ENCODE results near the gene DDAH1.

The DDAH1 gene

GRCh38 chr1:85397490-85398032, 67.4 kb downstream of the DDAH1 start:
- H3K27me3 Mint-ChIP-seq, result no peaks in the 10 kb centered on the region
- H3K4me1 Mint-ChIP-seq, result no peaks in the 10 kb centered on the region
- no peak overlapping the region for H3K4me3 Mint-ChIP-seq
- no peak overlapping the region for H3K27ac Mint-ChIP-seq
- H3K36me3 Mint-ChIP-seq, result no peaks in the 10 kb centered on the region
- no peaks in the 10 kb centered on the region for H3K9me3 Mint-ChIP-seq

GRCh38 chr1:85396194-85396593, 68.8 kb downstream of the DDAH1 start:
- Mint-ChIP-seq H3K36me3 (no peaks in the 10 kb centered on the region), H3K4me1 (no peaks in the 10 kb centered on the region), H3K4me3 (no peak overlapping the region), H3K9me3 (no peaks in the 10 kb centered on the region), H3K27ac (no peak overlapping the region), H3K27me3 (no peaks in the 10 kb centered on the region)

- Mint-ChIP-seq H3K4me3 (no peak overlapping the region), H3K4me1 (no peaks in the 10 kb centered on the region), H3K9me3 (no peaks in the 10 kb centered on the region), H3K36me3 (no peaks in the 10 kb centered on the region), H3K27me3 (peaks cover 2% of the 10 kb centered on the region), H3K27ac (no peak overlapping the region)
Measured at GRCh38 chr1:85394130-85394529, 70.8 kb downstream of the DDAH1 start.

- Mint-ChIP-seq H3K4me1 (no peaks in the 10 kb centered on the region), H3K27ac (no peak overlapping the region), H3K4me3 (no peak overlapping the region), H3K27me3 (peaks cover 2% of the 10 kb centered on the region), H3K9me3 (no peaks in the 10 kb centered on the region), H3K36me3 (no peaks in the 10 kb centered on the region)
Measured at GRCh38 chr1:85393490-85393889, 71.5 kb downstream of the DDAH1 start.

GRCh38 chr1:85388416-85388815, 76.5 kb downstream of the DDAH1 start:
- Mint-ChIP-seq H3K4me1 (no peaks in the 10 kb centered on the region), H3K27ac (no peak overlapping the region), H3K27me3 (peaks cover 2% of the 10 kb centered on the region), H3K9me3 (peaks cover 9% of the 10 kb centered on the region), H3K36me3 (no peaks in the 10 kb centered on the region), H3K4me3 (no peak overlapping the region)

- Mint-ChIP-seq H3K4me1 (no peaks in the 10 kb centered on the region), H3K36me3 (no peaks in the 10 kb centered on the region), H3K4me3 (no peak overlapping the region), H3K27me3 (peaks cover 2% of the 10 kb centered on the region), H3K9me3 (peaks cover 9% of the 10 kb centered on the region), H3K27ac (no peak overlapping the region)
Measured at GRCh38 chr1:85387781-85388180, 77.2 kb downstream of the DDAH1 start.

- Mint-ChIP-seq H3K27ac (no peak overlapping the region), H3K36me3 (no peaks in the 10 kb centered on the region), H3K4me3 (no peak overlapping the region), H3K9me3 (peaks cover 9% of the 10 kb centered on the region), H3K4me1 (no peaks in the 10 kb centered on the region), H3K27me3 (peaks cover 2% of the 10 kb centered on the region)
Measured at GRCh38 chr1:85386068-85386722, 78.8 kb downstream of the DDAH1 start.

- Mint-ChIP-seq H3K36me3 (no peaks in the 10 kb centered on the region), H3K9me3 (no peaks in the 10 kb centered on the region)
Measured at GRCh38 chr1:85379203-85380136, 85.5 kb downstream of the DDAH1 start.

GRCh38 chr1:85378534-85378933, 86.4 kb downstream of the DDAH1 start:
- no peaks in the 10 kb centered on the region for H3K36me3 Mint-ChIP-seq
- H3K9me3 Mint-ChIP-seq, result no peaks in the 10 kb centered on the region
- no peak overlapping the region for H3K4me3 Mint-ChIP-seq
- H3K27me3 Mint-ChIP-seq, result peaks cover 2% of the 10 kb centered on the region
- no peaks in the 10 kb centered on the region for H3K4me1 Mint-ChIP-seq
- no peak overlapping the region for H3K27ac Mint-ChIP-seq

More at GRCh38 chr1:85379203-85380136, 85.5 kb downstream of the DDAH1 start:
- Mint-ChIP-seq H3K4me3 (no peak overlapping the region), H3K27ac (no peak overlapping the region), H3K4me1 (no peaks in the 10 kb centered on the region), H3K27me3 (peaks cover 2% of the 10 kb centered on the region)

- no peak overlapping the region for H3K27ac Mint-ChIP-seq
- no peaks in the 10 kb centered on the region for H3K36me3 Mint-ChIP-seq
- peaks cover 2% of the 10 kb centered on the region for H3K27me3 Mint-ChIP-seq
- H3K9me3 Mint-ChIP-seq, result no peaks in the 10 kb centered on the region
- H3K4me1 Mint-ChIP-seq, result no peaks in the 10 kb centered on the region
- H3K4me3 Mint-ChIP-seq, result no peak overlapping the region
Measured at GRCh38 chr1:85376356-85376755, 88.6 kb downstream of the DDAH1 start.

- Mint-ChIP-seq H3K36me3 (no peaks in the 10 kb centered on the region), H3K27me3 (peaks cover 2% of the 10 kb centered on the region), H3K4me3 (no peak overlapping the region), H3K27ac (no peak overlapping the region), H3K9me3 (no peaks in the 10 kb centered on the region), H3K4me1 (no peaks in the 10 kb centered on the region)
Measured at GRCh38 chr1:85375493-85375892, 89.5 kb downstream of the DDAH1 start.

- no peaks in the 10 kb centered on the region for H3K4me1 Mint-ChIP-seq
- H3K27me3 Mint-ChIP-seq, result peaks cover 2% of the 10 kb centered on the region
- no peaks in the 10 kb centered on the region for H3K9me3 Mint-ChIP-seq
- no peaks in the 10 kb centered on the region for H3K36me3 Mint-ChIP-seq
- no peak overlapping the region for H3K27ac Mint-ChIP-seq
- no peak overlapping the region for H3K4me3 Mint-ChIP-seq
Measured at GRCh38 chr1:85374160-85374559, 90.8 kb downstream of the DDAH1 start.

- Mint-ChIP-seq H3K9me3 (no peaks in the 10 kb centered on the region), H3K36me3 (no peaks in the 10 kb centered on the region), H3K4me1 (no peaks in the 10 kb centered on the region), H3K4me3 (no peak overlapping the region), H3K27me3 (peaks cover 2% of the 10 kb centered on the region), H3K27ac (no peak overlapping the region)
Measured at GRCh38 chr1:85373378-85373708, 91.6 kb downstream of the DDAH1 start.

GRCh38 chr1:85372683-85373377, 92.1 kb downstream of the DDAH1 start:
- no peak overlapping the region for H3K4me3 Mint-ChIP-seq
- no peaks in the 10 kb centered on the region for H3K9me3 Mint-ChIP-seq
- no peak overlapping the region for H3K27ac Mint-ChIP-seq
- no peaks in the 10 kb centered on the region for H3K36me3 Mint-ChIP-seq
- peaks cover 5% of the 10 kb centered on the region for H3K27me3 Mint-ChIP-seq
- H3K4me1 Mint-ChIP-seq, result no peaks in the 10 kb centered on the region

- Mint-ChIP-seq H3K4me3 (no peak overlapping the region), H3K27ac (no peak overlapping the region), H3K9me3 (no peaks in the 10 kb centered on the region), H3K27me3 (peaks cover 5% of the 10 kb centered on the region), H3K4me1 (no peaks in the 10 kb centered on the region), H3K36me3 (no peaks in the 10 kb centered on the region)
Measured at GRCh38 chr1:85371021-85371420, 93.9 kb downstream of the DDAH1 start.
